Pancreas (tissue), 10 donors: Measurements from ENCODE around the gene ALDOB. TPM values are rescaled to one million over a fixed set of nuclear protein-coding genes. Genes with fewer than 3 reads are reported as not detected.

Experiments
- ATAC-seq, 4 donors: fragments of 200-7000 bp; cut with Tn5 transposase; one replicate each; pipeline versions ENCODE4 v1.8.0 to v1.9.1; 2020; ENCODE audit warnings: mild to moderate bottlenecking in 4 of 4, moderate library complexity in 4 of 4
- DNase-seq, 6 donors: peaks; one replicate each; pipeline ENCODE4 v3.0.0-alpha.2; 2020
- FAIRE-seq: peaks from 2 replicates; lab custom pipeline; 2012; peaks lifted over from hg19 to GRCh38; lab: Jason Lieb, UNC
- H3K27ac ChIP-seq, 4 donors: fragments of 200-600 bp; sonication (generic); 1 replicate in 3 of 4; 2 replicates in 1 of 4; pipeline versions ENCODE4 v1.5.0 to v1.8.0; 2020
- H3K27me3 ChIP-seq, 4 donors: fragments of 200-600 bp; one replicate each; pipeline ENCODE4 v1.8.0; 2021
- H3K36me3 ChIP-seq, 3 donors: fragments of 200-600 bp; sonication (generic) in 1 of 3; one replicate each; pipeline versions ENCODE4 v1.5.0 to v1.8.0; 2020 to 2021
- H3K4me1 ChIP-seq, 3 donors: fragments of 200-600 bp; one replicate each; pipeline ENCODE4 v1.8.0; 2021
- H3K4me3 ChIP-seq, 4 donors: fragments of 200-600 bp; sonication (generic) in 2 of 4; one replicate each; pipeline versions ENCODE4 v1.5.0 to v1.8.0; 2020 to 2021
- H3K9me3 ChIP-seq, 4 donors: fragments of 200-600 bp; one replicate each; pipeline ENCODE4 v1.8.0; 2021
- CTCF ChIP-seq, 4 donors: fragments of 200-600 bp; sonication (generic) in 3 of 4; IDR thresholded peaks; one replicate each; pipeline versions ENCODE4 v1.5.0 to v1.8.0; 2021; ENCODE audit warnings: antibody characterized with exemption in 4 of 4
- WGBS, 2 donors: extraction: QIAGEN DNeasy Blood & Tissue Kit; methylation state at CpG; one replicate each; pipeline ENCODE4 v1.1.7; 2013; 5-methylcytosine and 5-hydroxymethylcytosine counted together
- intact Hi-C, 3 donors: fragments of 100-400 bp; cut with DNase I; formaldehyde crosslinking; loops; one replicate each; pipeline versions ENCODE4 v1.11.1 to v1.14.2; 2022
- polyA plus RNA-seq, 2 donors: library from polyadenylated mRNA; stranded (reverse); fragments of 200-250 nt; gene quantifications; one replicate each; pipeline ENCODE4 v1.2.3, GENCODE V29; 2013
- total RNA-seq, 6 donors: library from RNA; stranded (reverse); fragmentation: NEBNext Ultra II Directional in 4 of 6; extraction: Animal tissue kit (Norgen Biotek cat#: 25700) in 4 of 6; gene quantifications; one replicate each; pipeline versions ENCODE4 v1.2.1 to v1.2.4, GENCODE V29; 2021 to 2023
- donor health status: healthy with polysubstance abuse.
- donor health status: DM: no; HTN: no; CAD: no; lungs with moderate emphysema.
- donor health status: DM: no; HTN: no; CAD: no.
- donor health status: control.
- donor health status: control.
- donor health status: Bipolar disorder and iron deficiency.
- donor health status: DM: yes; HTN: yes; CAD: no.
- donor health status: DM: no; HTN: no; CAD: no.
- donor health status: DM: no; HTN: no; CAD: no.
- donor health status: DM: yes; HTN: yes; CAD: no.

Gene ALDOB
- total and polyA plus RNA-seq, 8 donors, result 75.0 to 856 (median 287) TPM

DNA sequence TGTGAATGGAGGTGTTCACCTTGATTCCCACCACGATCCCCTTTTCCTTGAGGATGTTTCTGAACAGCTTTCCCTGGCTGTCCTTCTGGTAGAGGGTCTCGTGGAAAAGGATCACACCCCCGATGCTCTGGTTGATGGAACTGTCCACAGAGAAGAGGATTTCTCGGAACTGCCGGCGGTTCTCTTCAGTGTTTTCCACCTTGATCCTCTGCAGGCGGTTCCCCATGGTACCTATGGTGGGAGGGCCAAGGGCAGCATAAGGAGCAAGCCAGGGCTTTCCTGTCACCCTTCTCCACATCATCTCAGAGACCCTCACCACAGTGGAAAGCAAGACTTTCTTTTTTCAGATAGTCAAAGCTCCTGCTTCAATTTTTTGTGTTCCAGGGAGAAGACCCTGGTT lies 5.8 kb downstream of the ALDOB start:
- no peak for ATAC-seq
- no peak overlapping the region for H3K4me3 ChIP-seq
- 93 to 96% methylated on average over 7 of the region's 7 CpGs for WGBS, 2 donors
- FAIRE-seq, result no peak
- H3K36me3 ChIP-seq, result peaks cover 0 to 44% (median 0%) of the 10 kb centered on the region in 3 donors
- H3K9me3 ChIP-seq, result no peaks in the 10 kb centered on the region
- no peak overlapping the region for H3K27ac ChIP-seq
- H3K27me3 ChIP-seq, result no peaks in the 10 kb centered on the region
- peaks cover 3 to 24% (median 22%) of the 10 kb centered on the region in 3 donors for H3K4me1 ChIP-seq
- no peak for TF ChIP-seq CTCF (IDR thresholded peaks at IDR 0.05)
- no peak for DNase-seq
- intact Hi-C loops, result no loop called here

DNA sequence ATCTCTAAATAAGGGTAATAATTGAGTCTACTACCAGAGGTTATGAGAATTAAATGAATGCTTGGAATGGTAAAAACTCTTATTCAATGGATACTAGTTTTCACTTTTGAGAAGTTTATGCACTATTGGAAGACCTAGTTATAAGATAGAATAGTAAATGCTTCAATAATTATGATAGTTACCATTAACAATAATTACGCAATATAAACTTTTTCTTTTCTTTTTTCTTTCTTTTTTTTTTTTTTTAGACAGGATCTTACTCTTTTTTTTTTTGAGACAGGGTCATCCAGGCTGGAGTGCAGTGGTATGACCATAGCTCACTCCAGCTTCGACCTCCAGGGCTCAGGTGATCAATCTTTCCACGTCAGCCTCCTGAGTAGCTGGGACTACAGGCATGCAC lies 6.7 kb downstream of the ALDOB start:
- no peak overlapping the region for H3K27ac ChIP-seq
- FAIRE-seq (no peak), ATAC-seq (no peak), DNase-seq (no peak)
- peaks cover 0 to 44% (median 0%) of the 10 kb centered on the region in 3 donors for H3K36me3 ChIP-seq
- no peaks in the 10 kb centered on the region for H3K9me3 ChIP-seq
- TF ChIP-seq CTCF (IDR thresholded peaks at IDR 0.05), result no peak
- H3K27me3 ChIP-seq, result no peaks in the 10 kb centered on the region
- 78 to 87% methylated on average over 3 of the region's 3 CpGs for WGBS, 2 donors
- peaks cover 0 to 16% (median 16%) of the 10 kb centered on the region in 3 donors for H3K4me1 ChIP-seq
- intact Hi-C loops, result no loop called here
- no peak overlapping the region for H3K4me3 ChIP-seq

- intact Hi-C loops, result no loop called here
- Histone ChIP-seq H3K27me3 (no peaks in the 10 kb centered on the region), H3K27ac (no peak overlapping the region), H3K9me3 (no peaks in the 10 kb centered on the region), H3K36me3 (peaks cover 0 to 44% (median 0%) of the 10 kb centered on the region in 3 donors), H3K4me3 (no peak overlapping the region), H3K4me1 (peaks cover 2 to 10% (median 8%) of the 10 kb centered on the region in 3 donors)
- ATAC-seq (peak in 2 of 4 donors; percentile 57 to 59), FAIRE-seq (no peak), DNase-seq (no peak)
- WGBS, 2 donors, result 77 to 82% methylated on average over 3 of the region's 3 CpGs
- TF ChIP-seq CTCF (IDR thresholded peaks at IDR 0.05), result no peak
Measured at GRCh38 chr9:101427957-101428655, 7.5 kb downstream of the ALDOB start.

- Histone ChIP-seq H3K9me3 (no peaks in the 10 kb centered on the region), H3K27ac (no peak overlapping the region), H3K4me3 (no peak overlapping the region), H3K4me1 (peaks cover 3 to 10% (median 5%) of the 10 kb centered on the region in 3 donors), H3K27me3 (no peaks in the 10 kb centered on the region), H3K36me3 (peaks cover 0 to 44% (median 0%) of the 10 kb centered on the region in 3 donors)
- no peak for DNase-seq
- ATAC-seq, result no peak
- WGBS, 2 donors, result 96% methylated on average over 8 of the region's 8 CpGs
- no peak for FAIRE-seq
- TF ChIP-seq CTCF (IDR thresholded peaks at IDR 0.05), result no peak
- intact Hi-C loops, result no loop called here
Measured at GRCh38 chr9:101427358-101427757, 8.2 kb downstream of the ALDOB start.

GRCh38 chr9:101421653-101422065 lies 13.9 kb downstream of the ALDOB start:
- H3K27ac ChIP-seq, result peak overlapping the region in 1 of 4 donors; percentile 41
- WGBS, 2 donors, result 30 to 32% methylated on average over 5 of the region's 5 CpGs
- no peak overlapping the region for H3K4me3 ChIP-seq
- no peaks in the 10 kb centered on the region for H3K9me3 ChIP-seq
- DNase-seq (peak in 5 of 6 donors; percentile 49 to 88 (median 62)), ATAC-seq (peak; percentile 59 to 87 (median 81)), FAIRE-seq (no peak)
- TF ChIP-seq CTCF (IDR thresholded peaks at IDR 0.05), result no peak
- intact Hi-C loops, result no loop called here
- peaks cover 0 to 12% (median 0%) of the 10 kb centered on the region in 3 donors for H3K36me3 ChIP-seq
- peaks cover 27 to 30% (median 27%) of the 10 kb centered on the region in 3 donors for H3K4me1 ChIP-seq
- no peaks in the 10 kb centered on the region for H3K27me3 ChIP-seq
